T-helper 1 cell treated with Interleukin-12 subunit alpha and Interleukin-12 subunit beta and Interleukin-4 antibody, amounts not matched to agents 30 ng/mL and 1 ng/mL, for 36 hours (primary cell): ENCODE results near the gene FRS2. TPM values are rescaled to one million over a fixed set of nuclear protein-coding genes. Genes with fewer than 3 reads are reported as not detected.
"Not testable (repeated sequence)": the region's sequence is repeated elsewhere in the genome, so short reads cannot be mapped to it uniquely, and the experiment has no call there.

ENCODE experiments used
- intact Hi-C: fragments of 100-400 bp; cut with micrococcal nuclease; formaldehyde crosslinking; loops from one replicate; pipeline ENCODE4 v1.15.1; 2024
- total RNA-seq: library from RNA; stranded (reverse); gene quantifications from 2 replicates; pipeline ENCODE4 v1.2.3, GENCODE V29; 2022

The FRS2 gene
- total RNA-seq, 1 donor from 2014 or later = 19.3 TPM

GRCh38 chr12:69575346-69575745, 105.2 kb downstream of the FRS2 start:
- intact Hi-C loops = no loop called here

GRCh38 chr12:69578283-69578682, 108.1 kb downstream of the FRS2 start:
- intact Hi-C loops = no loop called here

- intact Hi-C loops = no loop called here
Measured at GRCh38 chr12:69579029-69579428, 108.8 kb downstream of the FRS2 start.

- intact Hi-C loops = loop anchor here (10.0 kb wide), 2 partner anchors 745 to 895 kb away; partner anchors contain the start of gene NUP107
Measured at GRCh38 chr12:69580074-69580473, 109.9 kb downstream of the FRS2 start.

GRCh38 chr12:69583203-69583602, 113.0 kb downstream of the FRS2 start:
- intact Hi-C loops = loop anchor here (10.0 kb wide), 2 partner anchors 748 to 898 kb away; partner anchors contain the start of gene NUP107

- intact Hi-C loops = loop anchor here (1.0 to 10.0 kb wide), 15 partner anchors 14 to 1998 kb away; partner anchors contain the start of genes CPM, CPSF6, FRS2 and KCNMB4
Measured at GRCh38 chr12:69585189-69586062, 115.2 kb downstream of the FRS2 start, which contains the start of gene CCT2. Gene CCT2 (plus strand): TSS chr12:69585459. CDS start chr12:69585522, 63 bp downstream.

GRCh38 chr12:69588527-69588926, 118.3 kb downstream of the FRS2 start:
- intact Hi-C loops = loop anchor here (5.0 to 10.0 kb wide), 4 partner anchors 754 to 2001 kb away; partner anchors contain the start of genes NUP107 and SLC35E3

GRCh38 chr12:69589082-69589481, 118.9 kb downstream of the FRS2 start:
- intact Hi-C loops = loop anchor here (5.0 to 10.0 kb wide), 4 partner anchors 754 to 2002 kb away; partner anchors contain the start of genes NUP107 and SLC35E3

- intact Hi-C loops = no loop called here
Measured at GRCh38 chr12:69595689-69596088, 125.5 kb downstream of the FRS2 start.

- intact Hi-C loops = no loop called here
Measured at GRCh38 chr12:69598174-69598753, 128.1 kb downstream of the FRS2 start.

- intact Hi-C loops = no loop called here
Measured at GRCh38 chr12:69600804-69601203, 130.6 kb downstream of the FRS2 start.

- intact Hi-C loops = no loop called here
Measured at GRCh38 chr12:69601962-69602685, 131.9 kb downstream of the FRS2 start.

GRCh38 chr12:69602954-69603353, 132.8 kb downstream of the FRS2 start:
- intact Hi-C loops = no loop called here

GRCh38 chr12:69603556-69603955, 133.4 kb downstream of the FRS2 start:
- intact Hi-C loops = not testable (repeated sequence)

GRCh38 chr12:69604275-69604674, 134.1 kb downstream of the FRS2 start:
- intact Hi-C loops = not testable (repeated sequence)

- intact Hi-C loops = no loop called here
Measured at GRCh38 chr12:69608114-69608513, 137.9 kb downstream of the FRS2 start.

- intact Hi-C loops = no loop called here
Measured at GRCh38 chr12:69610126-69610525, 139.9 kb downstream of the FRS2 start.

- intact Hi-C loops = no loop called here
Measured at GRCh38 chr12:69610729-69611128, 140.5 kb downstream of the FRS2 start, which contains the start of gene LRRC10. Gene LRRC10 (minus strand): TSS chr12:69610907. CDS start chr12:69610838, 69 bp downstream.

GRCh38 chr12:69613351-69613750, 143.2 kb downstream of the FRS2 start:
- intact Hi-C loops = no loop called here

- intact Hi-C loops = no loop called here
Measured at GRCh38 chr12:69616025-69616424, 145.8 kb downstream of the FRS2 start.

GRCh38 chr12:69619050-69619449, 148.9 kb downstream of the FRS2 start:
- intact Hi-C loops = no loop called here
